IPS-15b (cell line): ENCODE results near the gene BMPR1A.
"Not testable (repeated sequence)": the region's sequence is repeated elsewhere in the genome, so short reads cannot be mapped to it uniquely, and the experiment has no call there.

Experiments used
- H3K27me3 ChIP-seq: one replicate; pipeline ENCODE4 v1.6.1; 2013; ENCODE audit warnings: low read length; ENCODE audit not compliant: control insufficient read depth, insufficient read depth
- H3K36me3 ChIP-seq: one replicate; pipeline ENCODE4 v1.6.1; 2013; ENCODE audit warnings: low read length; ENCODE audit not compliant: control insufficient read depth, insufficient read depth
- H3K4me1 ChIP-seq: one replicate; pipeline ENCODE4 v1.6.1; 2013; ENCODE audit warnings: mild to moderate bottlenecking, low read length; ENCODE audit not compliant: control insufficient read depth, insufficient read depth
- H3K4me3 ChIP-seq: one replicate; pipeline ENCODE4 v1.5.1; 2013; ENCODE audit warnings: low read depth, low read length
- H3K9ac ChIP-seq: one replicate; pipeline ENCODE4 v1.6.1; 2013; ENCODE audit warnings: low read depth, mild to moderate bottlenecking, low read length
- H3K9me3 ChIP-seq: one replicate; pipeline ENCODE4 v1.6.1; 2013; ENCODE audit warnings: mild to moderate bottlenecking, low read length; ENCODE audit not compliant: control insufficient read depth, insufficient read depth

The BMPR1A gene

DNA sequence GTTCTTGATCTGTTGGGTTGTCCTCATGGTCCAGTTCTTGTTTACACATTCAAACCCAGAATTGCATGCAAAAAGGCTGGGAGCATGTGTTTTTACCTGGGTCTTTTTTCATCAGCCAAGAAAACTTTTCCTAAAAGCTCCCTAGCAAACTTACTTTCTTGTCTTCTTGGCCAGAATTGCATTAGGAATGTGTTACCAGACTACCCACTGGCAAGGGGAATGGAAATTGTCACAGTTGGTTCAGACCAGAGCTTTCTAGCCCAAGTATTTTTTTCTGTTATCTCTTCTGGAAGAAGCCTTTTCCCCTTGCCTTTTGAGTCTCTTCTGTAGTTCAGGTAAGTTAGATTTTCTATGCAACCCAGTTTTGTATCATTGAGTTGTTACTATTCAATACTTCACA lies 77.5 kb downstream of the BMPR1A start:
- no peak overlapping the region for H3K9ac ChIP-seq
- H3K9me3 ChIP-seq, result no peaks in the 10 kb centered on the region
- H3K36me3 ChIP-seq, result no peaks in the 10 kb centered on the region
- no peak overlapping the region for H3K4me3 ChIP-seq
- no peaks in the 10 kb centered on the region for H3K27me3 ChIP-seq
- peaks cover 38% of the 10 kb centered on the region for H3K4me1 ChIP-seq

DNA sequence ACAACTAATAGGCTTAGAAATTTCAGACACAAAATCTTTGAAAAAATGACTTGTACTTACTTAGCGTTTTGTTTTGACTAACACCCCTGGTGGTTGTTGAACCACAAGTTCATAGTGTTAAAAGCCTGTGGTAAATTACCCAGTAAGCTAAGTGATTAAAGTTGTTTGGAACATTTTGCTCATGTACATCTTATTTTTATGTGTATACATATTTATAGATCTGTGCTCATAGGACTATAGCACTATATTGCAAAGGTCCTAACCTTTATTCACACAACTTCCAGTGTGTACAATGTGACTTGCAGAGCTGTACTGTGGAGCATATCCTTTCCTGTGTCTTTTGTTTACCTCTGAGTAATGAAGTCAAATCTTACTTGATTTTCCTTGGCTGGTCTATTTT lies 79.6 kb downstream of the BMPR1A start:
- no peak overlapping the region for H3K4me3 ChIP-seq
- no peaks in the 10 kb centered on the region for H3K9me3 ChIP-seq
- no peaks in the 10 kb centered on the region for H3K27me3 ChIP-seq
- no peaks in the 10 kb centered on the region for H3K36me3 ChIP-seq
- H3K4me1 ChIP-seq, result peaks cover 31% of the 10 kb centered on the region
- no peak overlapping the region for H3K9ac ChIP-seq

DNA sequence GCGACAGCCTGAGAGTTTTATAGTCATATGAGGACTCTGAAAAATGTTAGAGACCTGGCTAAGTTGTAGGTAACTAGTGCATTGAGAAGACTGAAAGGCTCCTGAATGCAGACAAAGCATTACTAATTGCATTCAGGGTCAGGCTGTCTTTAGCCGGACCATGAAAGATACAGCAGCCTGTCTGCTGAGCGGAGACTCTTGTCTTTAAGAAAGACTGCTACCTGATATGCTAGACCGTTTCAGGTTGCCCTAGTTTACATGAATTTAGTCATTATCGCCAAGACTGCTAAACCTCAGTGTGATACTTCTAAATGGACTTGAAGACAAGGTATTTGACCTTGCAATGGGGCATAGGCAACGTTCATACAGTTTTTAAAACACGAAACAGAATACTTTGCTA lies 81.2 kb downstream of the BMPR1A start:
- H3K9ac ChIP-seq, result no peak overlapping the region
- no peak overlapping the region for H3K4me3 ChIP-seq
- no peaks in the 10 kb centered on the region for H3K9me3 ChIP-seq
- H3K4me1 ChIP-seq, result peaks cover 41% of the 10 kb centered on the region
- no peaks in the 10 kb centered on the region for H3K27me3 ChIP-seq
- no peaks in the 10 kb centered on the region for H3K36me3 ChIP-seq

DNA sequence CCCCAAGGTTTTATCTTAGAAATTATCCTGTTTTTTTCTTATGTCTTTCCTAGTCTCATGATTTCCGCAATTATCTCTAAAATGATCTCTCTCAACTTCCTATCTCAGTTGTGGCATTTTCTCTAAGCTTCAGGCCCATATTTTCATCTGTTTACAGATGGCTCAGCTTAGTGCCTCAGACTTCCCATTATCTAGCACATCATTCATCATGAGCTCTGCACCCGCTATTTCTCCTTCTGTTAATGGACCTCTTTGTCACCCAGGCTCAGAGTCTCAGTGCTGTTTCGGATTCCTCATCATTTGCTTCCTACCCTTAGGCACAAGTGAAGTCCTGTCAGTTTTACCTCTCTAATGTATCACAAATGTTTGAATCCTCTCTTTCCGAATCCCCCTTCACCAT lies 84.1 kb downstream of the BMPR1A start:
- Histone ChIP-seq H3K9me3 (no peaks in the 10 kb centered on the region), H3K4me3 (no peak overlapping the region), H3K4me1 (peaks cover 30% of the 10 kb centered on the region), H3K27me3 (no peaks in the 10 kb centered on the region), H3K36me3 (no peaks in the 10 kb centered on the region), H3K9ac (no peak overlapping the region)

DNA sequence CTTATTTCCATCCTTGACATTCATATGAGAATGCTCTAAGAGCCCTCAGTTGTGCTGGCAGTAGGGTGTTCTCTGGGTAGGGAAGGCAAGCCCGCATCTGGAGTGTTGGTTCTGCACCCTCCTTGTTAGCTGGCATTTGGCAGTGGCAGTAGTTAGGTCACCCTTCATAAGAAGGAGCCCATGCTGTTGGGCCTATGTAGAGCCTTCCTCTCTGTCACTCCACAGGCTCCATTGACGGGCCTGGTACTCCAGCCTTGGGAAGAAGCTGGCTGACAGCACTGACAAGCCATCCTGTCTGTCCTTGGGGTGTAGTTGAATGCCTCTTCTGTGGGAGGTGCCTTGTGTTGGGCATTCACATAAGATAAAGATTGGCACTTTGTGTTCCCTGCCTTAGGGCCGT lies 89.7 kb downstream of the BMPR1A start:
- Histone ChIP-seq H3K9me3 (no peaks in the 10 kb centered on the region), H3K4me1 (peaks cover 15% of the 10 kb centered on the region), H3K27me3 (no peaks in the 10 kb centered on the region), H3K9ac (no peak overlapping the region), H3K4me3 (no peak overlapping the region), H3K36me3 (peaks cover 2% of the 10 kb centered on the region)

DNA sequence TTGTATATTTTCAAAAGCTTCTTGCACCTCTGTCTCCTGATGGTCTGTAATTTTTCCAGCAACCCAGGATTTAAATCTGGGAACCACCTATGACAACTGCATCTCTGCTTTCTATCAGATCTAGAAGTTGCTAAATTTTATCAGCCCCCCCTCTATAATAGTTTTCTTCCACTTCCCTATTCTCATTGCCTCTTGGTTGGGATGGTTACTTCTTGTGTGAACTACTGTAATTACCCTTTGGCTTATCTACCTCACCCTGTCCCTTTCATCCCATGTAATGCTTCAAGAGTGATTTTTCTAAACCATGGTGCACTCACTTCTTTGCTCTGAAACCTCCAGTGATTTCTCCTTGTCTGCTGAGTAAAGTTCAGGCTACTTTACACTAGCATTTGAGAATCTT lies 92.3 kb downstream of the BMPR1A start:
- Histone ChIP-seq H3K27me3 (no peaks in the 10 kb centered on the region), H3K36me3 (peaks cover 2% of the 10 kb centered on the region), H3K9me3 (no peaks in the 10 kb centered on the region), H3K9ac (no peak overlapping the region), H3K4me3 (no peak overlapping the region), H3K4me1 (peaks cover 17% of the 10 kb centered on the region)

DNA sequence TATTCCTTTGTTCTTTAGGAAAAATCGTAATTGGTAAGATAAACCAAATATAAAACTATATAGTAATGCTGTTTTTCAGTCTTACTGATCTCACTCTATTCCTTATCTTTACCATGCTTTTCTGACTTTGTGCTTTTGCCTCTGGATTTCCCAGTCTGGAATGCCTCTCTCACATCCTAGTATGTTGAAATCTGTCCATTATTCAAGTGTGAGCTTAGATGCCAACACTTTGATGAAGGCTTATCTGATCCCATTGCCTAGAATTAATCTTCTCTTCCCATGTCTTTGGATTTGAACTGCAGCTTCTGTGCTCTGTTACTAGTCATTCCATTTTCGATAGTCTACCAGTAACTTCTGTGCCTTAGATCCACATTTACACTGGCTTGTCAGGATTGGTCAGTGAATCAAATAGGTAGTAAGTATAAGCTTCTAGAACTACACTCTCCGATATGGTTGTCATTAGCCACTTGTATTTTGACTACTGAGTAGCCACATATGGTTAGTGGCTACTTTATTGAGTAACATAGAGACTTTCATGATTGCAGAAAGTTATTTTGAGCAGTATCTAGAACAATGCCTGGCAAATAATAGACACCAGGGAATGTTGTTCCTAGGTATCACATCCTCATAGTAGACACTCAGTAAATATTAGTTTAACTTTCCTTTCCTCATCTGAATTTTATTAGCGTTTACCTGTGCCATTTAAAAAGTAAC lies 92.9 kb downstream of the BMPR1A start:
- H3K36me3 ChIP-seq, result peaks cover 2% of the 10 kb centered on the region
- H3K9me3 ChIP-seq, result no peaks in the 10 kb centered on the region
- H3K4me1 ChIP-seq, result peaks cover 17% of the 10 kb centered on the region
- no peaks in the 10 kb centered on the region for H3K27me3 ChIP-seq
- H3K9ac ChIP-seq, result no peak overlapping the region
- H3K4me3 ChIP-seq, result no peak overlapping the region

DNA sequence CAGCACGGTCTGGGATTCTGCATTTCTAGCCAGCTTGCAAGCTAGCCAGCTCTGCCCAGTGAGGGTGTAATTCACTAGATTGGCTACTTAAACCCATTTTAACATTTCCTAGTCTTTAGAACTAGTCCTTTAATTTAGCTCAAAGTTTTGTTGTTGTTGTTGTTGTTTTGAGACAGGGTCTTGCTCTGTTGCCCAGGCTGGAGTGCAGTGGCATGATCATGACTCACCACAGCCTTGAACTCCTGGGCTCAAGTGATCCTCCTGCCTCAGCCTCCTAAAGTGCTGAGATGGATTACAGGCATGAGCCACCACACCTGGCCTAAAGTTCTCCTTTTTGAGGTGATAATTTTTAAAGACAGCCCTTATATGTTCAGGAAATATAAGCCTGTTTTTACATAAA lies 94.1 kb downstream of the BMPR1A start:
- peaks cover 28% of the 10 kb centered on the region for H3K4me1 ChIP-seq

DNA sequence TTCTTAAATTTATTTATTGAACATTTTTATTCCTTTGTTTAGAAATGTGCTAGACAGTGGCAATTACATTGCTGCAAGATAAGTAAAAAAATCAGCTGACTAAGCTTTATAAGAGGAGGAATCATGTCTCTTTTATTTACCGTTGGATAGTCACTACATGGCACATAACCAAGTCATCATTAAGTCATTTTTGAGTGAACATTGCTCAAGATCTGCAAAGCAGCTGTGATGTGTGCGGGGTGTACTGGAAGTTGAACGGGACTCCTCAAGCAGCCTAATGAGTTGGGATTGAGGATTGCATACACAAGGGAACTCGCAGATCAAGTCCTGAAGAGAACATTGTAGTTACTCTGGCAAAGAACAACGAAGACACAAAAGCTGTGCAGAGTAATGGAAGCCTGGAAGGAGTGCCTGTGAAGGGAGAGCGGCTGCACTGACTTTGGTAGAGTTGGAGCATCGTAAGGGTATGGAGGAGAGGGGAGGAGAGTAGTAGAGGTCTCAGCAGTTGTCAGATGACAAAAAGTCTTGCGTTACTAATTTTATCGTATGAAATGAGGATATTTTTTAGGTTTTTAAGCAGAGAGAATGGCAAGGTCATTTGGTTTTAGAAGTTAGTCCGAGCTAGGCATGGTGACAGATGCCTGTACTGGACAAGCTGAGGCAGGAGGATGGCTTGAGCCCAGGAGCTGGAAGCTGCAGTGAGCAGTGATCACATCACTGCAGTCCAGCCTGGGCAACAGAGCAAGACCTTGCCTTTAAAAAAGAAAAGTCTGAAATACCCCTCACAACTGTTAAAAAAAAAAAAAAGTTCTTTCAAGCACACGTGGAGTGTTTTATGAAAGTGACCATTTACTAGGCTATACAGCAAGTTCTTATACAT lies 95.1 kb downstream of the BMPR1A start:
- peaks cover 2% of the 10 kb centered on the region for H3K36me3 ChIP-seq
- H3K27me3 ChIP-seq, result no peaks in the 10 kb centered on the region
- no peak overlapping the region for H3K9ac ChIP-seq
- H3K4me3 ChIP-seq, result no peak overlapping the region
- no peaks in the 10 kb centered on the region for H3K9me3 ChIP-seq
- H3K4me1 ChIP-seq, result peaks cover 35% of the 10 kb centered on the region

More for the DNA sequence above, 94.1 kb downstream of the BMPR1A start:
- H3K9me3 ChIP-seq, result no peaks in the 10 kb centered on the region
- H3K9ac ChIP-seq, result no peak overlapping the region
- no peaks in the 10 kb centered on the region for H3K27me3 ChIP-seq
- H3K36me3 ChIP-seq, result peaks cover 2% of the 10 kb centered on the region
- H3K4me3 ChIP-seq, result no peak overlapping the region

DNA sequence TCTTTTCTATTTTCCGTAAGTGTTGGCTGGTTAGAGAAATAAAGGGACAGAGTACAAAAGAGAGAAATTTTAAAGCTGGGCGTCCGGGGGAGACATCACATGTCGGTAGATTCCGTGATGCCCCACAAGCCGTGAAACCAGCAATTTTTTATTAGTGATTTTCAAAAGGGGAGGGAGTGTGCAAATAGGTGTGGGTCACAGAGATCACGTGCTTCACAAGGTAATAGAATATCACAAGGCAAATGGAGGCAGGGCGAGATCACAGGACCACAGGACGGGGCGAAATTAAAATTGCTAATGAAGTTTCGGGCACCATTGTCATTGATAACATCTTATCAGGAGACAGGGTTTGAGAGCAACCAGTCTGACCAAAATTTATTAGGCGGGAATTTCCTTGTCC lies 97.2 kb downstream of the BMPR1A start:
- H3K9me3 ChIP-seq, H3K27me3 ChIP-seq, H3K4me3 ChIP-seq, H3K9ac ChIP-seq, H3K36me3 ChIP-seq: not testable (repeated sequence)
- peaks cover 46% of the 10 kb centered on the region for H3K4me1 ChIP-seq

DNA sequence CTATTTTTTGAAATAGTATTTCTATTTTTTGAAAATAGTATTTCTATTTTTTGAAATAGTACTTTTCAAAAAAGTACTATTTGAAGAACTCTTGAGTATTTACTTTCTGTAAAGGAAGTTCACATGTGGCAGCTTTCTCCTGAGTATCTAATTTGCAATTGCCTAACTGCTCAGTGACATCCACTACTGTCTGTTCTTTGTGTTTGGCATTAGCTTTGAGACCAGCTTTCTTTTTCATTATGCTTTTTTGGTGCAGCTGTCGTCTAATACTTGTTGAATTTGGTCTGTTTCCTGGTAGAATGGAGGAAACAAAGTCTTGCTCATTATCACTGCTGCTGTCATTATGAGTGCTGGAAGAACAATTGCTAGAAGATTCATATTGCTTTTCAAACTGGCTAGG lies 99.1 kb downstream of the BMPR1A start:
- Histone ChIP-seq H3K4me3 (no peak overlapping the region), H3K36me3 (no peaks in the 10 kb centered on the region), H3K27me3 (no peaks in the 10 kb centered on the region), H3K9me3 (no peaks in the 10 kb centered on the region), H3K4me1 (peaks cover 46% of the 10 kb centered on the region), H3K9ac (no peak overlapping the region)

DNA sequence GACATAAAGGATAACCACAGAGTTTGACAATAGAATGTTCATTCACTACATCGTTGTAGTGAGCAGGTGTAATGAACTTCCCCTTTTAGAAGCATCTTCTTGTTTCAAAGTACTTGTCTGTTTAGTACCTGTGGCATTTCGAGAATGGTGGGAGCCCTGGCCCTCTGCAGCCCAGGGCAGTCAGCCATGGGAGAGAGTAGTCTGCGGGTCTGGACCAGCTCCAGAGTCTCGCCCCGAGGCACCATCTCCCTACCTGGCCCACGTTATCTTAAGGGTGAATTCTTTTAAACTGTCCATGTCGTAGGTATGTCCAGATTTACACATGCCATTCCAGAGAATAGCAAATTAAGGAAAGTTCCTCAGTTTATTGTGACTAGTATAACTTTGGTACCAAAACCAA lies 99.7 kb downstream of the BMPR1A start:
- Histone ChIP-seq H3K9me3 (no peaks in the 10 kb centered on the region), H3K27me3 (no peaks in the 10 kb centered on the region), H3K9ac (no peak overlapping the region), H3K4me1 (peaks cover 45% of the 10 kb centered on the region), H3K4me3 (no peak overlapping the region), H3K36me3 (no peaks in the 10 kb centered on the region)
